GM04504 (cell line): ENCODE measurements around the gene UMOD.

Source experiments
- DNase-seq: peaks from one replicate; pipeline ENCODE4 v3.0.0-alpha.2; 2012; ENCODE audit warnings: low read depth

The UMOD gene

GRCh38 chr16:20364051-20364450 lies 11.5 kb upstream of the UMOD start:
- no peak for DNase-seq

GRCh38 chr16:20363191-20363590 lies 10.7 kb upstream of the UMOD start:
- no peak for DNase-seq

- no peak for DNase-seq
These were observed 7.5 kb upstream of the UMOD start for GRCh38 chr16:20359997-20360396.

- DNase-seq, result no peak
These were observed 2.7 kb upstream of the UMOD start for GRCh38 chr16:20355114-20355782.

- DNase-seq, result no peak
These were observed 864 bp upstream of the UMOD start for GRCh38 chr16:20353379-20353778.

- no peak for DNase-seq
These were observed 2.9 kb downstream of the UMOD start for GRCh38 chr16:20349615-20350014.

- DNase-seq, result no peak
These were observed 3.9 kb downstream of the UMOD start for GRCh38 chr16:20348365-20349185.

- no peak for DNase-seq
These were observed 4.7 kb downstream of the UMOD start for GRCh38 chr16:20347666-20348364.

- DNase-seq, result no peak
These were observed 7.9 kb downstream of the UMOD start for GRCh38 chr16:20344611-20345010.

- no peak for DNase-seq
These were observed 12.8 kb downstream of the UMOD start for GRCh38 chr16:20339744-20340143.

GRCh38 chr16:20336955-20337354 lies 15.6 kb downstream of the UMOD start:
- no peak for DNase-seq

- DNase-seq, result no peak
These were observed 18.1 kb downstream of the UMOD start for GRCh38 chr16:20334396-20334795.

- no peak for DNase-seq
These were observed 19.4 kb downstream of the UMOD start for GRCh38 chr16:20333120-20333519.

- no peak for DNase-seq
These were observed 20.1 kb downstream of the UMOD start for GRCh38 chr16:20332411-20332810.

- DNase-seq, result no peak
These were observed 20.9 kb downstream of the UMOD start for GRCh38 chr16:20331635-20332034.

GRCh38 chr16:20329392-20330138 lies 22.9 kb downstream of the UMOD start:
- DNase-seq, result no peak

- no peak for DNase-seq
These were observed 25.0 kb downstream of the UMOD start, which contains the start of gene GP2 for GRCh38 chr16:20327444-20328041. Gene GP2 (minus strand): TSS chr16:20327513. CDS start chr16:20326431, 1,082 bp downstream.

- no peak for DNase-seq
These were observed 26.2 kb downstream of the UMOD start for GRCh38 chr16:20326321-20326720.

- no peak for DNase-seq
These were observed 27.5 kb downstream of the UMOD start for GRCh38 chr16:20325005-20325404.

- DNase-seq, result no peak
These were observed 28.9 kb downstream of the UMOD start for GRCh38 chr16:20323591-20324117.

- no peak for DNase-seq
These were observed 29.8 kb downstream of the UMOD start for GRCh38 chr16:20322696-20323095.
